Measurements from ENCODE around the gene GSE1. TPM values are rescaled to one million over a fixed set of nuclear protein-coding genes. Genes with fewer than 3 reads are reported as not detected.
A peak's percentile ranks its signal among the peaks of the same experiment; 100 is the strongest.

Gene GSE1
- total and polyA plus RNA-seq, 9 of the 15 experiments (the other 6 are each of a cell fraction or from before 2014, with no cell fraction given): 12.2 to 244 (median 57.9) TPM

DNA sequence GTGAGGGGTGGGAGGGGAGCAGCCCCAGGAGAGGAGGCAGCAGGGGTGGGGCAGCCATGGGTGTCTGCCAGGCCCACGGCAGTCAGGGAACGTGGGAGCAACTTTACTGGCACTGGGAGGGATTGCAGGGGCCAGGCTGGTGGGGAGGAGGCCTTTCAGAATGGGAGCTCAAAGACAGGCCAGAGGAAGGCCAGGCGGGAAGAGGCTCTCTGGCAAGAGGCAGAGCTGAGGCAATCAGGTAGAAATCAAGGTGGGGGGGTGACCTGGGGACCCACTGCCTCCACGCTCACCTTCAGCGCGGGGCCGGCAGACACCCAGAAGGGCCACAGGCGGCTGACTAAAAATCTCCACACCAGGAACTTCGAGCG lies 11.9 kb upstream of the GSE1 start:
- Histone ChIP-seq H3K9me3 (replicated peaks; ENCODE audit: control insufficient read depth, insufficient read depth, low read depth, low read length) (peaks cover 2% of the 10 kb centered on the region; the same call in 1 of the 2 replicates), H4K20me1 (replicated peaks; ENCODE audit: control insufficient read depth, insufficient read depth, low read length) (peaks cover 84% of the 10 kb centered on the region), H3K27me3 (ENCODE audit: control insufficient read depth in 2 of 2, insufficient read depth in 2 of 2, low read length in 2 of 2) (no peaks in the 10 kb centered on the region), H3K9me1 (ENCODE audit: control insufficient read depth, insufficient read depth, low read length) (peaks cover 27% of the 10 kb centered on the region), H3K36me3 (ENCODE audit: control insufficient read depth, insufficient read depth, low read length) (peaks cover 67% of the 10 kb centered on the region), H2AFZ (ENCODE audit: low read depth, low read length) (no peak overlapping the region), H3K79me2 (ENCODE audit: control insufficient read depth, insufficient read depth, low read length) (peaks cover 98% of the 10 kb centered on the region), H3K4me2 (ENCODE audit: insufficient read depth, low read length) (peak overlapping the region; percentile 66), H3K9ac (ENCODE audit: insufficient read depth in 1 of 2, low read depth in 2 of 2, low read length in 2 of 2) (peak overlapping the region; percentile 40 to 90), H3K27ac (ENCODE audit: extremely low read depth, low read depth, low read length) (peak overlapping the region; percentile 76), H3K4me1 (replicated peaks in 1 of 2; ENCODE audit: control insufficient read depth in 2 of 2, insufficient read depth in 2 of 2, low read length in 2 of 2) (peaks cover 68 to 72% of the 10 kb centered on the region in 2 experiments), H3K4me3 (no peak overlapping the region)
- WGBS (ENCODE audit: insufficient coverage, low coverage, missing lambda C conversion rate): 13% methylated on average over 10 of the region's 10 CpGs
- intact Hi-C loops (cut with micrococcal nuclease) (no loop called here), in situ Hi-C loops (cut with MboI) (no loop called here)
- FAIRE-seq (no peak), ATAC-seq (peak; percentile 72), DNase-seq (ENCODE audit: extremely low read depth in 1 of 4, low spot score in 3 of 4) (peak in 1 of 4 experiments; percentile 49)
- no TSS peak for BruUV-seq (replicated peaks)
- CTCF ChIA-PET (ENCODE audit: low intra/inter-chr PET ratio): no interaction called here
- POLR2A ChIA-PET: interaction anchor here (0.6 to 2.3 kb wide), 13 partner anchors 9 to 341 kb away, joined by 3 to 14 read pairs (median 4); partner anchors contain the start of gene GSE1
- TF ChIP-seq ZNF707 (CRISPR knock-in tag; conservative IDR thresholded peaks at IDR 0.05) (no peak), ZEB2 (IDR thresholded peaks at IDR 0.05) (peak; percentile 70; the same call in 1 of the 2 replicates), ZNF584 (CRISPR knock-in tag; IDR thresholded peaks at IDR 0.05; ENCODE audit: low read depth) (no peak; the same call in 1 of the 2 replicates), SMARCA5 (IDR thresholded peaks at IDR 0.05) (no peak), ARNT (IDR thresholded peaks at IDR 0.05) (no peak), EP400 (IDR thresholded peaks at IDR 0.05) (peak; percentile 23; the same call in 1 of the 2 replicates), DDX20 (tag; IDR thresholded peaks at IDR 0.05; ENCODE audit: low read depth) (no peak), STAT5A (IDR thresholded peaks at IDR 0.05; ENCODE audit: borderline replicate concordance, low read length) (no peak), NFRKB (IDR thresholded peaks at IDR 0.05; ENCODE audit: low read depth) (no peak), SP1 (CRISPR knock-in tag; IDR thresholded peaks at IDR 0.05) (no peak), ZBTB26 (CRISPR knock-in tag; IDR thresholded peaks at IDR 0.05) (0 out of 2 replicates have a peak, but pooled peaks have one; percentile 32)
- TF ChIP-seq, protein P1, sequence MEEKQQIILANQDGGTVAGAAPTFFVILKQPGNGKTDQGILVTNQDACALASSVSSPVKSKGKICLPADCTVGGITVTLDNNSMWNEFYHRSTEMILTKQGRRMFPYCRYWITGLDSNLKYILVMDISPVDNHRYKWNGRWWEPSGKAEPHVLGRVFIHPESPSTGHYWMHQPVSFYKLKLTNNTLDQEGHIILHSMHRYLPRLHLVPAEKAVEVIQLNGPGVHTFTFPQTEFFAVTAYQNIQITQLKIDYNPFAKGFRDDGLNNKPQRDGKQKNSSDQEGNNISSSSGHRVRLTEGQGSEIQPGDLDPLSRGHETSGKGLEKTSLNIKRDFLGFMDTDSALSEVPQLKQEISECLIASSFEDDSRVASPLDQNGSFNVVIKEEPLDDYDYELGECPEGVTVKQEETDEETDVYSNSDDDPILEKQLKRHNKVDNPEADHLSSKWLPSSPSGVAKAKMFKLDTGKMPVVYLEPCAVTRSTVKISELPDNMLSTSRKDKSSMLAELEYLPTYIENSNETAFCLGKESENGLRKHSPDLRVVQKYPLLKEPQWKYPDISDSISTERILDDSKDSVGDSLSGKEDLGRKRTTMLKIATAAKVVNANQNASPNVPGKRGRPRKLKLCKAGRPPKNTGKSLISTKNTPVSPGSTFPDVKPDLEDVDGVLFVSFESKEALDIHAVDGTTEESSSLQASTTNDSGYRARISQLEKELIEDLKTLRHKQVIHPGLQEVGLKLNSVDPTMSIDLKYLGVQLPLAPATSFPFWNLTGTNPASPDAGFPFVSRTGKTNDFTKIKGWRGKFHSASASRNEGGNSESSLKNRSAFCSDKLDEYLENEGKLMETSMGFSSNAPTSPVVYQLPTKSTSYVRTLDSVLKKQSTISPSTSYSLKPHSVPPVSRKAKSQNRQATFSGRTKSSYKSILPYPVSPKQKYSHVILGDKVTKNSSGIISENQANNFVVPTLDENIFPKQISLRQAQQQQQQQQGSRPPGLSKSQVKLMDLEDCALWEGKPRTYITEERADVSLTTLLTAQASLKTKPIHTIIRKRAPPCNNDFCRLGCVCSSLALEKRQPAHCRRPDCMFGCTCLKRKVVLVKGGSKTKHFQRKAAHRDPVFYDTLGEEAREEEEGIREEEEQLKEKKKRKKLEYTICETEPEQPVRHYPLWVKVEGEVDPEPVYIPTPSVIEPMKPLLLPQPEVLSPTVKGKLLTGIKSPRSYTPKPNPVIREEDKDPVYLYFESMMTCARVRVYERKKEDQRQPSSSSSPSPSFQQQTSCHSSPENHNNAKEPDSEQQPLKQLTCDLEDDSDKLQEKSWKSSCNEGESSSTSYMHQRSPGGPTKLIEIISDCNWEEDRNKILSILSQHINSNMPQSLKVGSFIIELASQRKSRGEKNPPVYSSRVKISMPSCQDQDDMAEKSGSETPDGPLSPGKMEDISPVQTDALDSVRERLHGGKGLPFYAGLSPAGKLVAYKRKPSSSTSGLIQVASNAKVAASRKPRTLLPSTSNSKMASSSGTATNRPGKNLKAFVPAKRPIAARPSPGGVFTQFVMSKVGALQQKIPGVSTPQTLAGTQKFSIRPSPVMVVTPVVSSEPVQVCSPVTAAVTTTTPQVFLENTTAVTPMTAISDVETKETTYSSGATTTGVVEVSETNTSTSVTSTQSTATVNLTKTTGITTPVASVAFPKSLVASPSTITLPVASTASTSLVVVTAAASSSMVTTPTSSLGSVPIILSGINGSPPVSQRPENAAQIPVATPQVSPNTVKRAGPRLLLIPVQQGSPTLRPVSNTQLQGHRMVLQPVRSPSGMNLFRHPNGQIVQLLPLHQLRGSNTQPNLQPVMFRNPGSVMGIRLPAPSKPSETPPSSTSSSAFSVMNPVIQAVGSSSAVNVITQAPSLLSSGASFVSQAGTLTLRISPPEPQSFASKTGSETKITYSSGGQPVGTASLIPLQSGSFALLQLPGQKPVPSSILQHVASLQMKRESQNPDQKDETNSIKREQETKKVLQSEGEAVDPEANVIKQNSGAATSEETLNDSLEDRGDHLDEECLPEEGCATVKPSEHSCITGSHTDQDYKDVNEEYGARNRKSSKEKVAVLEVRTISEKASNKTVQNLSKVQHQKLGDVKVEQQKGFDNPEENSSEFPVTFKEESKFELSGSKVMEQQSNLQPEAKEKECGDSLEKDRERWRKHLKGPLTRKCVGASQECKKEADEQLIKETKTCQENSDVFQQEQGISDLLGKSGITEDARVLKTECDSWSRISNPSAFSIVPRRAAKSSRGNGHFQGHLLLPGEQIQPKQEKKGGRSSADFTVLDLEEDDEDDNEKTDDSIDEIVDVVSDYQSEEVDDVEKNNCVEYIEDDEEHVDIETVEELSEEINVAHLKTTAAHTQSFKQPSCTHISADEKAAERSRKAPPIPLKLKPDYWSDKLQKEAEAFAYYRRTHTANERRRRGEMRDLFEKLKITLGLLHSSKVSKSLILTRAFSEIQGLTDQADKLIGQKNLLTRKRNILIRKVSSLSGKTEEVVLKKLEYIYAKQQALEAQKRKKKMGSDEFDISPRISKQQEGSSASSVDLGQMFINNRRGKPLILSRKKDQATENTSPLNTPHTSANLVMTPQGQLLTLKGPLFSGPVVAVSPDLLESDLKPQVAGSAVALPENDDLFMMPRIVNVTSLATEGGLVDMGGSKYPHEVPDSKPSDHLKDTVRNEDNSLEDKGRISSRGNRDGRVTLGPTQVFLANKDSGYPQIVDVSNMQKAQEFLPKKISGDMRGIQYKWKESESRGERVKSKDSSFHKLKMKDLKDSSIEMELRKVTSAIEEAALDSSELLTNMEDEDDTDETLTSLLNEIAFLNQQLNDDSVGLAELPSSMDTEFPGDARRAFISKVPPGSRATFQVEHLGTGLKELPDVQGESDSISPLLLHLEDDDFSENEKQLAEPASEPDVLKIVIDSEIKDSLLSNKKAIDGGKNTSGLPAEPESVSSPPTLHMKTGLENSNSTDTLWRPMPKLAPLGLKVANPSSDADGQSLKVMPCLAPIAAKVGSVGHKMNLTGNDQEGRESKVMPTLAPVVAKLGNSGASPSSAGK (IDR thresholded peaks at IDR 0.05): peak; percentile 10; the same call in 1 of the 2 replicates
